Neural crest cell (in vitro differentiated cells): ENCODE data around the gene OR56A3. TPM values are rescaled to one million over a fixed set of nuclear protein-coding genes. Genes with fewer than 3 reads are reported as not detected.

Experiments
- DNase-seq: peaks from one replicate; pipeline ENCODE4 v3.0.0; 2021; ENCODE audit warnings: low read depth, mixed read lengths, low spot score
- H3K27ac Mint-ChIP-seq: one replicate; pipeline ENCODE4 v1.8.0; 2021; ENCODE audit warnings: mild to moderate bottlenecking, mixed read lengths; ENCODE audit not compliant: unreplicated experiment
- H3K27me3 Mint-ChIP-seq: 2 replicates; pipeline ENCODE4 v1.8.0; 2021; ENCODE audit warnings: low read depth, mild to moderate bottlenecking, mixed read lengths
- H3K36me3 Mint-ChIP-seq: 2 replicates; pipeline ENCODE4 v1.8.0; 2021; ENCODE audit warnings: low read depth, mild to moderate bottlenecking, mixed read lengths
- H3K4me1 Mint-ChIP-seq: 2 replicates; pipeline ENCODE4 v1.8.0; 2021; ENCODE audit warnings: mixed read lengths
- H3K4me3 Mint-ChIP-seq: one replicate; pipeline ENCODE4 v1.8.0; 2021; ENCODE audit warnings: mild to moderate bottlenecking, mixed read lengths
- H3K9me3 Mint-ChIP-seq: 2 replicates; pipeline ENCODE4 v1.8.0; 2021; ENCODE audit warnings: mixed read lengths
- total RNA-seq: library from RNA; stranded (reverse); gene quantifications from 2 replicates; pipeline ENCODE4 v1.2.1, GENCODE V29; 2021
- TF ChIP-seq, protein P1 (sequence below): fragments of 200-600 bp; sonication (generic); conservative IDR thresholded peaks from 2 replicates; pipeline ENCODE4 v1.5.0; 2021; ENCODE audit warnings: antibody characterized with exemption, mild to moderate bottlenecking

The OR56A3 gene
- total RNA-seq, 1 donor from 2014 or later = not detected

DNA sequence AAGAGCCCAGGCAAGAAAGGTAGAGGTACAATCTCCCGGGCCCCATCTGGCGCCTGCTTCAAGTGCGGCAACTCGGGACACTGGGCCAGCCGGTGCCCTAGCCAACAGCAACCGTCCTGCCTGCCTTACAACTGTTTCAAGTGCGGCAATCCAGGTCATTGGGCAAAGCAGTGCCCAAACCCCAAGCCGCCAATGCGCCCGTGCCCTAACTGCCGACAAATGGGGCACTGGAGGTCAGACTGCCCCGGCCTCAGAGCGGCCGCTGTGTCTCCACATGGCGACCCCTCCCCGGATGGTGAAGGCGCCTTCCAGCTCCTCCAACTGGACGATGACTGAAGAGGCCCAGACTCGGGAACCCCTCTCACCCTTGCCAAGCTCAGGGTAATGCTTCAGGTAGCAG lies 11.4 kb upstream of the OR56A3 start:
- Mint-ChIP-seq H3K36me3 (peaks cover 14% of the 10 kb centered on the region), H3K9me3 (peaks cover 28% of the 10 kb centered on the region), H3K4me3 (no peak overlapping the region), H3K27ac (no peak overlapping the region), H3K27me3 (peaks cover under 1% of the 10 kb centered on the region), H3K4me1 (no peaks in the 10 kb centered on the region)
- TF ChIP-seq, protein P1, sequence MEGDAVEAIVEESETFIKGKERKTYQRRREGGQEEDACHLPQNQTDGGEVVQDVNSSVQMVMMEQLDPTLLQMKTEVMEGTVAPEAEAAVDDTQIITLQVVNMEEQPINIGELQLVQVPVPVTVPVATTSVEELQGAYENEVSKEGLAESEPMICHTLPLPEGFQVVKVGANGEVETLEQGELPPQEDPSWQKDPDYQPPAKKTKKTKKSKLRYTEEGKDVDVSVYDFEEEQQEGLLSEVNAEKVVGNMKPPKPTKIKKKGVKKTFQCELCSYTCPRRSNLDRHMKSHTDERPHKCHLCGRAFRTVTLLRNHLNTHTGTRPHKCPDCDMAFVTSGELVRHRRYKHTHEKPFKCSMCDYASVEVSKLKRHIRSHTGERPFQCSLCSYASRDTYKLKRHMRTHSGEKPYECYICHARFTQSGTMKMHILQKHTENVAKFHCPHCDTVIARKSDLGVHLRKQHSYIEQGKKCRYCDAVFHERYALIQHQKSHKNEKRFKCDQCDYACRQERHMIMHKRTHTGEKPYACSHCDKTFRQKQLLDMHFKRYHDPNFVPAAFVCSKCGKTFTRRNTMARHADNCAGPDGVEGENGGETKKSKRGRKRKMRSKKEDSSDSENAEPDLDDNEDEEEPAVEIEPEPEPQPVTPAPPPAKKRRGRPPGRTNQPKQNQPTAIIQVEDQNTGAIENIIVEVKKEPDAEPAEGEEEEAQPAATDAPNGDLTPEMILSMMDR = no peak
- no peak for DNase-seq

DNA sequence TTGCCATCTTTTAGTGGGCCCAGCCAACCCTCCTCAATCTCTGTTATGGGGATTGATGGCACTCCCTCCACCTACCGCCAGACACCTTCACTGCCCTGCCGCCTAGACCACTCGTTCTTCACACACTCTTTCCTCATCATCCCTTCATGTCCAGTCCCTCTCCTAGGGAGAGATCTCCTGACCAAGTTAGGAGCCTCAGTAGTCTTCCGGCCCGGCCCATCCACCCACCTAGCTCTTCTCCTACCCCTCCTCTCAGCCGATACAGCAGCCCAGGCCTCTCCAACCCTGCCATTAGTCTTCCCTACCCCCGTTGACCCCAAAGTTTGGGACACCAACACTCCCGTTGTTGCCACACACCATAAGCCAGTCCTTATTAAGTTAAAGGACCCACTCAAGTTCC lies 11.0 kb upstream of the OR56A3 start:
- Mint-ChIP-seq H3K4me1 (no peaks in the 10 kb centered on the region), H3K4me3 (no peak overlapping the region), H3K9me3 (peaks cover 33% of the 10 kb centered on the region), H3K27ac (no peak overlapping the region), H3K27me3 (no peaks in the 10 kb centered on the region), H3K36me3 (peaks cover 17% of the 10 kb centered on the region)
- no peak for DNase-seq
- TF ChIP-seq, protein P1 = no peak

DNA sequence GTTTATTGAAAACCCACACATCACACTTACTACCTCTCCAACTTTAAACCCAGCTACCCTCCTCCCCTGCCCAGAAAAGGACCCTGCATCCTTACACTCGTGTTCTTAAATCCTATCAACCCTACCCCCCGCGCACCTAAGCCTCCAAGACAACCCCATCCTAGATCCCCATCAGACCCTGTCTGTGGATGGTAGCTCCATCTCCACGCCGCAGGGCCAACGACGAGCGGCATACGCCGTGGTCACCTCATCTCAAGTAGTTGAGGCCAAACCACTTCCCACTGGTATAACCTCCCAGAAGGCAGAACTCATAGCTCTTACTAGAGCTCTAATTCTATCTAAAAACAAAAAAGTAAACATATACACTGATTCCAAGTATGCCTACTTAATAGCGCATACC lies 9.4 kb upstream of the OR56A3 start:
- DNase-seq = no peak
- Mint-ChIP-seq H3K9me3 (peaks cover 46% of the 10 kb centered on the region), H3K27me3 (no peaks in the 10 kb centered on the region), H3K27ac (no peak overlapping the region), H3K4me1 (no peaks in the 10 kb centered on the region), H3K4me3 (no peak overlapping the region), H3K36me3 (peaks cover 26% of the 10 kb centered on the region)
- TF ChIP-seq, protein P1 = no peak

DNA sequence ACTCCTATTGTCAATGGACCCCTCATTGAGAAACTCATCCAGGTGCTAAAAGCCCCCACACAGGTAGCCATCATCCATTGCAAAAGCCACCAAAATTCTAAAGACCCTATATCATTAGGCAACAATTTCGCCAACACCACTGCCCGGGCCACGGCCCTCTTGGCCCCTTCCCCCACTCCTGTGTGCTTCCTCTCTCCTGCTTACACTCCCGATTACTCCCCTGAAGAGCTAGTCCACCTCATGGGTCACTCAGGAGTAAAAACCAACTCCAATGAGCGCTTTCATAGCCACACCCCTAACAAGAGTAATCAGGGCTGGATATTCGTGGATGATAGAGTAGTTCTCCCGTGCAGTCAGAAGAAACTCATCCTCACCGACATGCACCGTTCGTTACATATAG lies 8.9 kb upstream of the OR56A3 start:
- TF ChIP-seq, protein P1 = no peak
- H3K27ac Mint-ChIP-seq = no peak overlapping the region
- H3K4me1 Mint-ChIP-seq = no peaks in the 10 kb centered on the region
- no peak for DNase-seq
- peaks cover 31% of the 10 kb centered on the region for H3K36me3 Mint-ChIP-seq
- no peaks in the 10 kb centered on the region for H3K27me3 Mint-ChIP-seq
- no peak overlapping the region for H3K4me3 Mint-ChIP-seq
- peaks cover 50% of the 10 kb centered on the region for H3K9me3 Mint-ChIP-seq

DNA sequence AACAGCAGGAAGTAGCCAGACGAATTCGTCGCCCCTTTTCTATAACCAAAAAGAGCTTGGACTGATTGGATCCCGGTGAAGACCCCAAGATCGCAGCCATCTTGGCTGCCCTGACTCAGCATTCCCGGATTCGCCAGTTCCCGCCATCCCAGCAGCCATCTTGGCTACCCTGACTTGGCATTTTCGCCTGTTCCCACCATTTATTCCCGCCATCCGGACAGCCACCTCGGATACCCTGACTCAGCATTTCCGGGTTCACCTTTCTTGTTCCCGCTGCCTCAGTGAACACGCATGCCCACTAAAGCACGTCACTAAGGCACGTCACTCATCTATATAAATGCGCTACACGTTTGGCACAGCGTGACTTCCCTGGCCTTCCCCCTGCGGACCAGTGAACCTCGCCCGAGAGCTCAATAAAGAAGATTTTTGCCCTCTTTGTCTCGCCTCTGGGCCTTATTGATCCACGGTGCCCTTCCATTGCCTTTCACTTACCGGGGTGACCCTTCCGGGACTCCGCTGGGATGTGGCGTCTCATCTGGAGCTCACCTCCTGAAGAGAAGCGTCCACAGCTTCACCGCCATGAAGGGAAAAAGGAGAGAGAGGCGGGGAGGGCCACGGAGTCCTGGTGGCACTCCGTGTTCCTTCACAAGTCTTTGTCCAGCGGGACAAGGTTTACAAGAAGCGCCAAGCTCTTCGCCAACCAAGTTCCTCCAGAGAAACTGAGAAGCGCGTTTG lies 4.0 kb upstream of the OR56A3 start:
- peaks cover 25% of the 10 kb centered on the region for H3K9me3 Mint-ChIP-seq
- no peak overlapping the region for H3K27ac Mint-ChIP-seq
- H3K36me3 Mint-ChIP-seq = peaks cover 18% of the 10 kb centered on the region
- H3K4me3 Mint-ChIP-seq = no peak overlapping the region
- no peak for DNase-seq
- TF ChIP-seq, protein P1 = no peak
- no peaks in the 10 kb centered on the region for H3K27me3 Mint-ChIP-seq
- H3K4me1 Mint-ChIP-seq = no peaks in the 10 kb centered on the region
